ENCODE results near the gene NALCN. TPM values are rescaled to one million over a fixed set of nuclear protein-coding genes. Genes with fewer than 3 reads are reported as not detected.

The NALCN gene
- total RNA-seq, 4 donors from 2014 or later = 0.12 to 2.0 (median 0.66) TPM

DNA sequence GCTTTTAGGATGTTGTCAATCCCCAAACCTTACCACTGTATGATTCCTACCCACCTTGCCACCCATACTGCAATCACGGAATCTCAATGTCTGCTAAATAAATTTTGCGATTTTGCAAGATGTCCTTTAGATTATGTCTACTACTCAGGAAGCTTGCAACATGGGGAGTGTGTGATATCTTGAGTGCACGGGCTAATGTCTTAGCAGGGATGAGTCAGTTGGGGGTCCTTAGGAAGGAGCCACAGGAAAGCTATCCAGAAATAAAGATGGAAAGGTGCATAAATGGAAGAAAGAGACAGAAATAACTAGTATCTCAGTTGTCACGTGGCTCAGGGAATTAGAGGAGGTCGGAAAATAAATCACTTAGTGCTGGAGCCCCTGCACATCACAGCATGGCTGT lies 77.1 kb downstream of the NALCN start:
- H3K27ac ChIP-seq = no peak overlapping the region
- no peaks in the 10 kb centered on the region for H3K4me1 ChIP-seq
- no peaks in the 10 kb centered on the region for H3K27me3 ChIP-seq
- no peak overlapping the region for H3K4me3 ChIP-seq
- H3K36me3 ChIP-seq = no peaks in the 10 kb centered on the region
- no peak for ATAC-seq
- TF ChIP-seq POLR2AphosphoS5 (IDR thresholded peaks at IDR 0.05) (no peak), POLR2A (IDR thresholded peaks at IDR 0.05) (no peak), EP300 (IDR thresholded peaks at IDR 0.05) (no peak)
- TF ChIP-seq, protein P1, sequence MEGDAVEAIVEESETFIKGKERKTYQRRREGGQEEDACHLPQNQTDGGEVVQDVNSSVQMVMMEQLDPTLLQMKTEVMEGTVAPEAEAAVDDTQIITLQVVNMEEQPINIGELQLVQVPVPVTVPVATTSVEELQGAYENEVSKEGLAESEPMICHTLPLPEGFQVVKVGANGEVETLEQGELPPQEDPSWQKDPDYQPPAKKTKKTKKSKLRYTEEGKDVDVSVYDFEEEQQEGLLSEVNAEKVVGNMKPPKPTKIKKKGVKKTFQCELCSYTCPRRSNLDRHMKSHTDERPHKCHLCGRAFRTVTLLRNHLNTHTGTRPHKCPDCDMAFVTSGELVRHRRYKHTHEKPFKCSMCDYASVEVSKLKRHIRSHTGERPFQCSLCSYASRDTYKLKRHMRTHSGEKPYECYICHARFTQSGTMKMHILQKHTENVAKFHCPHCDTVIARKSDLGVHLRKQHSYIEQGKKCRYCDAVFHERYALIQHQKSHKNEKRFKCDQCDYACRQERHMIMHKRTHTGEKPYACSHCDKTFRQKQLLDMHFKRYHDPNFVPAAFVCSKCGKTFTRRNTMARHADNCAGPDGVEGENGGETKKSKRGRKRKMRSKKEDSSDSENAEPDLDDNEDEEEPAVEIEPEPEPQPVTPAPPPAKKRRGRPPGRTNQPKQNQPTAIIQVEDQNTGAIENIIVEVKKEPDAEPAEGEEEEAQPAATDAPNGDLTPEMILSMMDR (IDR thresholded peaks at IDR 0.05) = no peak
- WGBS, 2 donors (ENCODE audit: low coverage in 1 of 2) = 76 to 81% methylated on average over 2 to 4 of the region's 5 CpGs
- no peaks in the 10 kb centered on the region for H3K9me3 ChIP-seq

DNA sequence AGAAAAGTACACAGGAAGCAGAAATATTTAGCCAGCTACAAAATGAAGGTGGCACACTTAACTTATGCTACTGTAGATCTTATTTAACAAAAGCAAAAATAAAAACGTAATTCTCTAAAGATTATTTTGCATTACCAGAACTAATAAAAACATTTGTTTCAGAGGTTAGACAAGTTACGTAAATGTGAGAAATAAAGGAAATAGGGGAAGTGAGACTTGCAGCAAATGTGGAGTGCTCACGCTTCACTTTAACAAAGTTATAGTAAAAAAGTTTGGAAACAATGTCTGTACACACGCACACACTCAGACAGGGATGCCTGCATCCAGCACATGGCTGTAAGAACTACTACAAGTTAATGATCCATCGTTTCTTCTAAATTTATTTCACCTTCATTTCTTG lies 83.7 kb downstream of the NALCN start:
- TF ChIP-seq POLR2AphosphoS5 (IDR thresholded peaks at IDR 0.05) (no peak), EP300 (IDR thresholded peaks at IDR 0.05) (no peak), POLR2A (IDR thresholded peaks at IDR 0.05) (no peak)
- TF ChIP-seq, protein P1 (IDR thresholded peaks at IDR 0.05) = no peak
- H3K36me3 ChIP-seq = no peaks in the 10 kb centered on the region
- no peaks in the 10 kb centered on the region for H3K9me3 ChIP-seq
- H3K27me3 ChIP-seq = no peaks in the 10 kb centered on the region
- no peak overlapping the region for H3K4me3 ChIP-seq
- no peak overlapping the region for H3K27ac ChIP-seq
- WGBS, 2 donors (ENCODE audit: low coverage in 1 of 2) = 71 to 77% methylated on average over 4 to 5 of the region's 5 CpGs
- ATAC-seq = no peak
- no peaks in the 10 kb centered on the region for H3K4me1 ChIP-seq

DNA sequence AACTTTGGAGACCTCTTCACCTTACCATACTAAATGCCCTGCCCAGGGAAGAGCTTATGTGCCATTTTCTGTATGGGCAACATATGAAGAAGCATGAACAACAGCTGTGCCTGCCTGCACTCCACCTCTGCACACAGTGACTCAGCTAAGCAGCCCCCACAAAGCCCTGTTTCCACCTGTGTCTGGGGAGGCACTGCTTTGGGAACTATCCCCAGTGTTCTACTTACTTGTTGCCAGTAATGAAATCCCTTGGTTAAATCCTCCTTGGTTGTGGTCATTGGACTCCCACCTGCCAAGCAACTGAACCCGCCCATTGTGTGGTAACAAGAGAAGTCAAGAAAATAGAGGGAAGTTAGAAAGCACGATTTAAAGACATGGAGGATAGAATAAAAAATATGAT lies 84.6 kb downstream of the NALCN start:
- ATAC-seq = no peak
- no peaks in the 10 kb centered on the region for H3K36me3 ChIP-seq
- no peak for TF ChIP-seq POLR2AphosphoS5 (IDR thresholded peaks at IDR 0.05)
- no peak for TF ChIP-seq EP300 (IDR thresholded peaks at IDR 0.05)
- TF ChIP-seq, protein P1 (IDR thresholded peaks at IDR 0.05) = no peak
- no peak for TF ChIP-seq POLR2A (IDR thresholded peaks at IDR 0.05)
- no peaks in the 10 kb centered on the region for H3K9me3 ChIP-seq
- 60 to 75% methylated on average over 1 to 2 of the region's 2 CpGs for WGBS, 2 donors (ENCODE audit: low coverage in 1 of 2)
- no peak overlapping the region for H3K27ac ChIP-seq
- H3K4me1 ChIP-seq = no peaks in the 10 kb centered on the region
- H3K27me3 ChIP-seq = no peaks in the 10 kb centered on the region
- H3K4me3 ChIP-seq = no peak overlapping the region

DNA sequence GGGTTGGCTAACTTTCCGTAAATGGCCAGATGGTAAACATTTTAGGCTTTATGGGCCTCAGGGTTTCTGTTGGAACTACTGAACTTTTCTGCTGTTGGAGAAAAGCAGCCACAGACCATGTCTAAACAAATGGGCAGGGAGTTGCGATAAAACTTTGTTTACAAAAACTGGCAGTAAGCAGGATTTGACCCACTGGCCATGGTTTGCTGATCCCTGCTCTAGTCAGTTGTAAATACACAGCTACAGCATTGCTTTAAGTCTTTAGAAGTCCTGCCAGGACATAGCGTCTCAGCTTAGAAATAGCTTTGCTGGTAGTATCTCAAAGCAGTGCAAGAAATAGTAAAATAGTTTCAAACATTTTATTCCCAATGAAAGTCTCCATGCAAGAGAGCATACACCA lies 88.4 kb downstream of the NALCN start:
- H3K4me3 ChIP-seq = no peak overlapping the region
- no peak overlapping the region for H3K27ac ChIP-seq
- no peaks in the 10 kb centered on the region for H3K9me3 ChIP-seq
- ATAC-seq = no peak
- TF ChIP-seq POLR2AphosphoS5 (IDR thresholded peaks at IDR 0.05) (no peak), EP300 (IDR thresholded peaks at IDR 0.05) (no peak), POLR2A (IDR thresholded peaks at IDR 0.05) (no peak)
- TF ChIP-seq, protein P1 (IDR thresholded peaks at IDR 0.05) = no peak
- 0 to 28% methylated on average over 1 to 3 of the region's 3 CpGs for whole genome bisulfite sequencing, 2 donors (ENCODE audit: low coverage in 1 of 2)
- no peaks in the 10 kb centered on the region for H3K4me1 ChIP-seq
- no peaks in the 10 kb centered on the region for H3K36me3 ChIP-seq
- H3K27me3 ChIP-seq = no peaks in the 10 kb centered on the region

DNA sequence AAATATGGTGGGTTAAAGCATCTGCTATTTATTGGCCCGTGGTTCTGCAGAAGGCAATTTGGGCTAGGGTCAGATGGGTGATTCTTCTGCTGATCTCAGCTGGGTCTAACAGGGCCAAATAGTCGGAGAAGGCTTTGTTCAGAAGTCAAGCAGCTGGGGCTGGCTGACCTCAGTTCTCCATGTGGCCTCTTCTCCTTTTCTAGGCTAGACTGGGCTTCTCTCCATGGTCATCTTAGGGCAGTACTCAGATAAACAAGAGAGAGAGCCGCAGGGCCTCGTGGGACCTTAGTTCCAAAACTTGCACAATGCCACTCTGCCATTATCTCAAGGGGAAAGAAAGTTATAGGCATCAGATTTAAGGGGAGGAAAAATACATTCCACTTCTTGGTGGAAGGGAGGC lies 89.6 kb downstream of the NALCN start:
- Histone ChIP-seq H3K9me3 (no peaks in the 10 kb centered on the region), H3K4me3 (no peak overlapping the region), H3K27me3 (no peaks in the 10 kb centered on the region), H3K36me3 (no peaks in the 10 kb centered on the region), H3K4me1 (no peaks in the 10 kb centered on the region), H3K27ac (no peak overlapping the region)
- no peak for ATAC-seq
- WGBS, 2 donors (ENCODE audit: low coverage in 1 of 2) = 63 to 80% methylated on average over 3 to 4 of the region's 4 CpGs
- TF ChIP-seq EP300 (IDR thresholded peaks at IDR 0.05) (no peak), POLR2A (IDR thresholded peaks at IDR 0.05) (no peak)

Measured in gastroesophageal sphincter (tissue), 4 donors.